ENCODE results near the gene PSME3IP1.

The PSME3IP1 gene

GRCh38 chr16:57102888-57103851 is 82.7 kb downstream of the PSME3IP1 start:
- no peak overlapping the region for H3K4me3 Mint-ChIP-seq
- H3K27me3 Mint-ChIP-seq (ENCODE audit: low read depth): peaks cover 7% of the 10 kb centered on the region
- H3K9me3 Mint-ChIP-seq: no peaks in the 10 kb centered on the region
- H3K4me1 Mint-ChIP-seq (ENCODE audit: low read depth): peaks cover 21% of the 10 kb centered on the region
- H3K36me3 Mint-ChIP-seq (ENCODE audit: low read depth): no peaks in the 10 kb centered on the region
- no peak overlapping the region for H3K27ac Mint-ChIP-seq

All from T-helper 1 cell treated with Interleukin-12 subunit alpha and Interleukin-12 subunit beta and Interleukin-4 antibody, amounts not matched to agents 30 μg/mL and 1 μg/mL, for 36 hours (primary cell).